HG03520 (cell line): Measurements from ENCODE around the gene DAP3.
"Not testable (repeated sequence)": the region's sequence is repeated elsewhere in the genome, so short reads cannot be mapped to it uniquely, and the experiment has no call there.

Source experiments
- ATAC-seq: cut with Tn5 transposase; IDR thresholded peaks from one replicate; pipeline ENCODE4 v1.9.1; 2021; ENCODE audit warnings: mild to moderate bottlenecking, moderate library complexity; ENCODE audit not compliant: unreplicated experiment

DAP3 gene

GRCh38 chr1:155680531-155680930 lies 8.4 kb upstream of the DAP3 start:
- ATAC-seq = no peak

GRCh38 chr1:155681776-155682175 lies 7.1 kb upstream of the DAP3 start:
- no peak for ATAC-seq

GRCh38 chr1:155687705-155688323 lies 1.1 kb upstream of the DAP3 start:
- ATAC-seq = not testable (repeated sequence)

- ATAC-seq = peak; percentile 74
Observed at GRCh38 chr1:155688324-155689080, 389 bp upstream of the DAP3 start, which contains the start of gene YY1AP1. TSS of gene YY1AP1 (minus strand) at chr1:155688774. CDS start at chr1:155680436, 8,338 bp downstream.

- ATAC-seq = no peak
Observed at GRCh38 chr1:155691992-155692528, 3.2 kb downstream of the DAP3 start.

GRCh38 chr1:155694167-155694566 lies 5.3 kb downstream of the DAP3 start:
- no peak for ATAC-seq

GRCh38 chr1:155695072-155695471 lies 6.2 kb downstream of the DAP3 start:
- no peak for ATAC-seq

- ATAC-seq = no peak
Observed at GRCh38 chr1:155695608-155696007, 6.7 kb downstream of the DAP3 start.

GRCh38 chr1:155696524-155696923 lies 7.6 kb downstream of the DAP3 start:
- no peak for ATAC-seq

- no peak for ATAC-seq
Observed at GRCh38 chr1:155697046-155697445, 8.2 kb downstream of the DAP3 start.

GRCh38 chr1:155697616-155698015 lies 8.7 kb downstream of the DAP3 start:
- not testable (repeated sequence) for ATAC-seq

- ATAC-seq = no peak
Observed at GRCh38 chr1:155698382-155699038, 9.6 kb downstream of the DAP3 start.

GRCh38 chr1:155699062-155699461 lies 10.2 kb downstream of the DAP3 start:
- not testable (repeated sequence) for ATAC-seq

- not testable (repeated sequence) for ATAC-seq
Observed at GRCh38 chr1:155701675-155702074, 12.8 kb downstream of the DAP3 start.

- no peak for ATAC-seq
Observed at GRCh38 chr1:155703216-155703615, 14.3 kb downstream of the DAP3 start.

- ATAC-seq = not testable (repeated sequence)
Observed at GRCh38 chr1:155704414-155704813, 15.5 kb downstream of the DAP3 start.

GRCh38 chr1:155706139-155706538 lies 17.2 kb downstream of the DAP3 start:
- no peak for ATAC-seq

- no peak for ATAC-seq
Observed at GRCh38 chr1:155709391-155709790, 20.5 kb downstream of the DAP3 start.

GRCh38 chr1:155711457-155711856 lies 22.6 kb downstream of the DAP3 start:
- ATAC-seq = not testable (repeated sequence)

- ATAC-seq = not testable (repeated sequence)
Observed at GRCh38 chr1:155712636-155713035, 23.7 kb downstream of the DAP3 start.

- ATAC-seq = no peak
Observed at GRCh38 chr1:155713075-155713474, 24.2 kb downstream of the DAP3 start.
